8988T (cell line): ENCODE results near the gene SLC39A11.
"Not testable (repeated sequence)": the region's sequence is repeated elsewhere in the genome, so short reads cannot be mapped to it uniquely, and the experiment has no call there.

Source experiments
- DNase-seq: peaks from one replicate; pipeline ENCODE4 v3.0.0; 2011

The SLC39A11 gene

DNA sequence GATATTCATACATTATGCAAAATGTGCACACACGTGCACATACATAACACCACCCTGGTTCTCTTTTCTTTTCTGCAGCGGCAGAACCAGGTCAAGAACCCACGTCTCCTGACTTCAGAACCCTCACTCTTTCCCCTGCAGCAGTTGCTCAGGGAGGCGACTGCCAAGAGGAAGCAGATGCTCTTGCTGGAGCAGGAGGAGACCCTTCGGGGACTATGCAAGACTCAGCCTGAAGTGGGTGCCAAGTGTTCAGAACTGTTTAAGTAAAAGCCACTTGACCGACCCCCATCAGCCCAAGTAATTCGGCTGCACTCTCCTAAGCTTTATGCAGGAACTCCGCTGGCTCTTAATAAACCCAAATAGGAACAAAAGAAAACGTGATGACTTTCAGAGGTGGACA lies 193.8 kb downstream of the SLC39A11 start:
- no peak for DNase-seq

GRCh38 chr17:72896288-72896687 lies 196.2 kb downstream of the SLC39A11 start:
- not testable (repeated sequence) for DNase-seq

DNA sequence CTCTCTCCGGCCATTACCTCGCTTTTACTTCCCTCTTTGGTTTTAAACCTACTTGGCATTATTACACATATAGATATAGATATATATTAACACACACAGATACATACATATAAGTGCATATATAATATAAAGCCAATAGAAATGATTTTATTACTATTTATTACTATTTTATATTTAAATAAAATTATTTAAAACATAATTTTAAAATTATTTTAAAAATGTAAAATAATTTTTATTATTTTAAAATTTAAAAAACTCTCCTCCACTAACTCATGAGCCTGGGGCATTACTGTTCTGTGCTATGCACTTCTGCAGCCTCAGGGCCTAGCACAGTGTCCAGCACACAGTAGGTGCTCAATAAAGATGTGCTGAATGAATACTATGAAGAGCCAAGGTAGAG lies 200.9 kb downstream of the SLC39A11 start:
- DNase-seq: no peak

- DNase-seq: no peak
Observed at GRCh38 chr17:72890711-72891110, 201.8 kb downstream of the SLC39A11 start.

DNA sequence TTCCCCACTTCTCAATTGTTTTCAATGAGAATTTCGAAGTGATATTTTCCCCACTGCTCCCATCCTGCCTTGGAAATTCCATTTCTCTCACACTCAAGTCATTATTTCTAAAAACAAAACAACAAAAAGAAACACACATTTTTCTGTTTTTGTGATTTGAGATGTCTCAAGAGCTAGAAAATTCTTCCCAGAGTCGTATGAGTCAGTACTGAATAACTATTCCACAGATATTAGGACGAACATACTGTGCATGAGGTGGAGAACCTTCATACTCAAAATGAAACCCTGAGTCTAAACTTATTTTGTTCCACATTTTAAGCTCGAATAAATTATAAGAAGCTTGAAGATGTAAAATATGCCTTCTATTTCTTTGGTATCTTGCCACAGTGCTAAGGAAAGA lies 204.6 kb downstream of the SLC39A11 start:
- DNase-seq: no peak

DNA sequence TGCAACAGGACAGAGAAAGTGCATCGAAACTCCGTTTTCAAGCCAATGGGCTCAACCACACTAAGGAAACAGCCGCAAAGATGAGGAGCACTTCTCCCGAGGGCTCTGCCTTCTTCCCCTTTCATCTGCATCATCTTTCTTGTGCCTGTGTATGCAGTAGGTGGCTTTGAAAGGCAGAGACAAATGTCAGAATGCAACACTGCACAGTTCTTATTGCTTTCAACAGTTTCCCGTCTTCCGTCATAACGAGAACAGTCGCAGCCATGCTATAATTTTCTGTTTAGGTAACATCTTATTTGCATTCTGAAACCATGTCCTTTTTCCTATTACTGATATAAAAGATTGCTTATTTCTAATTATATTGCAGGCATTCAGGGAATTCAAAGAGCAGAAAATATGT lies 205.2 kb downstream of the SLC39A11 start:
- DNase-seq: no peak

- no peak for DNase-seq
Observed at GRCh38 chr17:72886622-72887021, 205.9 kb downstream of the SLC39A11 start.

- no peak for DNase-seq
Observed at GRCh38 chr17:72884066-72884465, 208.4 kb downstream of the SLC39A11 start.

- no peak for DNase-seq
Observed at GRCh38 chr17:72883351-72883750, 209.1 kb downstream of the SLC39A11 start.

DNA sequence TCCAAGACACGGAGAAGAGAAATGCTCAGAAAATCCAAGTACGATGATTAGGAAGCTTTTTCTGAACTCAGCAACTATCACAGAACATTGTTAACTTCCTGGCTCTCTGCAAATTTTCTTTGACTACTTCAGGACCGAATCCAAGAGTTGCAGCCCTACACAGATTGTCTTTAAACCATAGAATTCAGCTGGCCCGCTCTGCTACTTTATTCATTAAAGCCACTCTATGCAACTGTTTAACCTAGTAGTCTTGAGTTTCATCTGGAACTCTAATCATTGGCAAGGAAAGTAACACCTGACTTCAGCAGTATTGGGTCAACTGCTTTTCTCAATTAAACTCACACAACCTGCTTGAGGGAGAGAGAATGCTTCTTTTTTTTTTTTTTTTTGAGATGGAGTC lies 210.1 kb downstream of the SLC39A11 start:
- no peak for DNase-seq

- no peak for DNase-seq
Observed at GRCh38 chr17:72879877-72880276, 212.6 kb downstream of the SLC39A11 start.

DNA sequence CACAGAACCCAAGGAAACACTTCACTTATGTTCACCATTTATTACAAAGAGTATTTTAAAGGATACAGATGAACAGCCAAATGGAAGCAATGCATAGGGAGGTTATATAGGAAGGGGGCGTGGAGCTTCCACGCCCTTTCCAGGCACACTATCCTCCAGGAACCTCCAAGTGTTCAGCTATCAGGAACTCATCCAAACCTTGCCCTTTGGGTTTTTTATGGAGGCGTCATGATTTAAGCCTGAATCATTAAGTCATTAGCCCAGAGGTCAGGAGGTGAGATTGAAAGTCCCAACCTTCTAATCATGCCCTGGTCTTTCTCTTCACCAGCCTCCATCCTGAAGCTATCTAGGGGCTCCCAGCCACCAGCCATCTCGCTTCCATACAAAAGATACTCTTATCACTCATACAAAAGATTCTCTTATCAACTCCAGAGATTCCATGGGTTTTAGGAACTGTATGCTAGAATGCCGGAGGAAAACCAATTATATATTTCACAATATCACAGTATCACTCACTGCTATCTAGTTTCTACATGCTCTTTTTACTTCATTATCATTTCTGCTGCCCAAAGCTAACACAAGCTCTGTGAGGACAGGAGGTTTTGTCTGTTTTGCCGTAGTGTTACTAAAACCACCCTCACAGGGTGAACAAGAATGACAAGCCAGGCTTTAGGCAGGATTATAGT lies 213.4 kb downstream of the SLC39A11 start:
- no peak for DNase-seq

DNA sequence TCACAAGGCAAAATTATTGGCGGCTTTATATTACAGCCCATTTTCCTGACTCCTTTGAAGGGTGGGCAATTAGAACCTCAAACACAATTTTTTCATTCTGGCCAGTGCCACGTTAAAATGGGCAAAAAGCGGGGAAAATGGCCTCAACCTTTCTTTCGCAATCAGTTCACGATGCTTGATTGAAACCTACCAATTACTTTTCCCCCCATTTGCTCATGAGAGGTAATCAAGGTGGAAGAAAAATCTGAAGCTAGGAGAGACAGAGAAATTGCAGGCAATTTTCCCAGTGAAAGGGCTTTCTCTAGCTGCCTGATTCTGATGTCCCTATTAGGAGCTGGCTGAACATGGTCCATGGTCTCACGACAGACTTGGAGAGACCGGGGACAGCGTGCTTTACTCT lies 215.1 kb downstream of the SLC39A11 start:
- no peak for DNase-seq

DNA sequence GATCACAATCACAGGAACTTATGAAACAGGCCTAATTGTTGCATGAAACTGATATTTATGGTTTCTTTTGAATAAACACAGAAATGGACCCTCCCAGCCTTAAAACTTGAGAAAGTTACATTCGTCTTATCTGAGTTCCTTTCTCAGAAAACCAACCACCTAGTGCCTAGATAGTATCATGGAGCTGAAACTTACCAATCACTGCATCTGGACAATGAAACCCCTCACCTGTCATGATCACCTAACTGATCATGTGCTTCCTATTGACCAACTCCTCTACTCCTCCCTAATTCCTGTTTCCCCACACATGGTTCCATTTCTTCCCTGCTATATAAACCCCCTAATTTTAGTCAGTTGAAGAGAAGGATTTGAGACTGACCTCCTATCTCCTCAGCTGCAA lies 216.1 kb downstream of the SLC39A11 start:
- DNase-seq: no peak

DNA sequence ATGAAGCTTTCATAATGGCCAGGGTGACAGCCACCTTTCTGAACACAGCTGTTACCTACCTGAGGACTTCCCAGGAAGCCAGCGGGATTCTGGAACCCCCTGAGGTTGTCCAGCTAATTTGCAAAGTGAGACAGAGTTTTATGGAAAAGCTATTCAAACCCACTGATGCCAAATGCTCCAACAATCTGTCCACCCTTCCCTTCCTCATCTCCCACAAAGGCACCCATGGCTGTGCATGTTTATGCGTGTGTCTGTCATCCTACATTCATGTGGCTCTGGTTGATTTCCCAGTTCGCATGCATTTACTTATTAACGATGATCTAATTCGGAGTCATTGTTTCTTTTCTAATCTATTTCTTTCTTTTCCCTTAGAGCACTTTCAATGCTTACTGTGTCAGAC lies 217.1 kb downstream of the SLC39A11 start:
- DNase-seq: no peak

DNA sequence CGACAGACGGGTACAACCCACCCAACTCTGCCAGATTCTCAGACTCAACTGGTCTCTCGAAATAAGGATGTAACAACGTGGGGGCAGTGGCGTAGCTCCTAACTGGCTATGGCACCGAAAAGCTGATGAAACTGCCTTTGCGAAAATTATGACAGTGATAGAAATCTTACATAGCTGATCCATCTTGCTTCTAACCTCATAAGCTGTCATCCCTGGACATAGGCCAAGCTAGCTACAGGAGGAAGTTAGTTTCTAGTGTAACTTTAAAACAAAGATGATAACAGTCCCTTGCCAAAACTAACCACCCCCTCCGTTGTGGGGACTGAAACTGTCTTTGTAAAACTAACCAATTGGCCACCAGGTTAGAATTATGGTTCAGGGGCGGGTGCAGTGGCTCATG lies 220.1 kb downstream of the SLC39A11 start:
- DNase-seq: no peak

DNA sequence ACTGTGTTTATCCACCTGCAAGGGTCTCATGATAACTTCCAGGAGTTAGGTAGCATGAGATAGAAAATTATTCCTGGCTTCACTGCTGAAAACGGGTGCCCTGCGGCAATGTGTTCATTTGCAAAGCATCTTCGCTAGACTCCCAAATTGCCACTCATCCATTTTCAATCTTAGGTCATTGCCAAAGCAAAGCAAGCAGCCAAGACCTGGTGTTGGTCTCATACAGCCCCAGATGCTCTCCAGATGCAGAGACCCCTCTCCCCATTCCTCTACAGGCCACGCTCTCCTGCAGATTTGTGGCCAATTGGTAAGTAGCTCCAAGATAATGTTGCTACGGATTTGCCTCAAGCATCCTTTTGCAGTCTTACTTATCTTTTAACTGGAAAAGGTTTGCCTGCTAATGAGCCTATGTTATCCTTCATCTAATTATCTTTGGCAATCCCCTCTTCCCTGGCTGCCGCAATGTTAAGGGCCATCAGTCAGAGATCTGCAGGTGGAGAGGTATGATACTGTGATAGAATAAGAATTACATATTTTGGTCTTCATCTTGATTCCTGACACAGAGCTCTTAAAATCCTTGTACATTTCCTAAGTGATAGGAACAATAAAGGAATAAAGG lies 222.0 kb downstream of the SLC39A11 start:
- no peak for DNase-seq

DNA sequence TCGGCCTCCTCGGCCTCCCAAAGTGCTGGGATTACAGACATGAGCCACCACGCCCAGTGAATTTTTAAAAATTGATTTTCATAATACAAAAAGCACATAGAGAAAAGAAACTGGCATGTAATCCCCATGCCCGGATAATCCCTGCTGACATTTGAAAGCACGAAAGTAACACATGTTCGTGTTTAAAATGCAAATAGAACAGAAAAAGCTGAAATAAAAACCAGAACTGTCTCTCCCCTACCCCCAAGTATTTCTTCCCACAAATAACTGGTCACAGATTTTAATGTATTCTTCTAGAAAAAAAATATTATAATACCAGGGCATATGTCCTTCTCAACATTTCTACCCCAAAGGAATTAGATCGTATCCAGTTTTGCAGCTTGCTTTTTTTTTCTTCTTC lies 222.9 kb downstream of the SLC39A11 start:
- no peak for DNase-seq

GRCh38 chr17:72865954-72866353 lies 226.5 kb downstream of the SLC39A11 start:
- DNase-seq: no peak

DNA sequence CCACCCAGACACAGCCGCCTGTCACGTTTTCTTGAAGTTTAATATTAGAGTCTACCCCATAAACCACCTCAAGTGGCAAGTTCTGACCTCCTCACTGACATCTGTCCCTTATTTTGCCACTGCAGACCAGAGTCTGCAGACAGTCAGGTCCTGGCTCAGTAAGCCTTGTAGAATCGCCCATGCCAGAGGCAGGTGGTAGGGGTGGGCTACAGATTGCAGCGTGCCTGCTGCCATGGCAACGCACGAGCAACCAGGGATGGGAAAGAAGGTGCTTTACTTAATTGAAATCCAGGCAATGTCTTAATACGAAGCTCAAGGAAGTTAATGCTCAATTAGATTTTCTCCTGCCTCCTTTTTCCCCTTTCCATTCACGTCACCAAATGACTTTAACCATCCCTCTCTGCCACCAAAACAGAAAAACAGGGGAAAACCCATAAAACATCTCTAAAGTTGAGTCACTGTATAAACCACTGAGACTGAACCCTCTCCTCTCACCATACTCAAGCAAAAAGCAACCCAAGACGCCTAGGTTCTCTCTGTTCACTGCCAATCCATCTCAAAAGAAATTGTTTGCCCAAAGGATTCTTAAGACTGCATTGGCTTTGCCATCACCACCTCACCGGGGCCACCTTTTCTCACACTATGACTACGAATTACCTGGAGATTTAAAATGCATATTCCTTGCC lies 228.8 kb downstream of the SLC39A11 start:
- DNase-seq: no peak

GRCh38 chr17:72862276-72862999 lies 230.1 kb downstream of the SLC39A11 start:
- no peak for DNase-seq

DNA sequence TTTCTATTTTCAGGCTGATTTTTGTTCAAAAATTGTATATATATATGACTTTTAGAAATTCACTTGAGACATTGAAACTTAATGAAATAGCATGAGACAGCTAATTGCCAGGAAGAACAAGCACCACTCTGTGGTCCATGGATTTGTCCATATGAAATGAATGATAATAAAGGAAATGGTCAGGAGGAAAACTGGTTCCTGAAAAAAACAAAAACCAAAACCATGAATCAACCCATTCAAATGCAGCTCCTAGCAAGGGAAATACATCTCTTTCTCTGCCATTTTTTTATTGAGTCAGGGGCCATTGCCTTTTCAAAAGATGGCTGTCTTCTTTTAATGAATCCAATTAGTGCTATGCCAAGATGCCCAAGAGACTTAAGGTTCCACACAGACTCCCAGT lies 230.7 kb downstream of the SLC39A11 start:
- no peak for DNase-seq

DNA sequence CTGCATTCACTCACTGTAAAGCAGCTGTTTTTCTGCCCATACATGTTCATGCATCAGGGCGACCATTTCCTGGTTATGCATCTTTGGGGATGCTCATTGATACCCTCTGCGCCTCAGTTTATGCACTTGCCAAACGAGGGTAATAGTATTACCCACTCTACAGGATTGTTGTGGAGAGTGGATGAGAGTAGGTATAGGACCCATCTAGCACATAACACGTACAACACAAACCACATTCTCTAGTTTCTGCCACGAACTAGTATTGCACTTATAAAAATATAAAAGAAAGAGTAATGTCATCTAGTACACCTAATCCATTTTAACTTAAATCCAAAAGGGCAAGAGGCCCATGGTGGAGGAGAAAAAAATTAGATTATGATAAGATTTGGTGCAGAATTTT lies 231.7 kb downstream of the SLC39A11 start:
- DNase-seq: no peak
